CD8-positive, alpha-beta memory T cell (primary cell): ENCODE measurements around the gene CHCHD6. TPM values are rescaled to one million over a fixed set of nuclear protein-coding genes. Genes with fewer than 3 reads are reported as not detected.
A peak's percentile ranks its signal among the peaks of the same experiment; 100 is the strongest.

Source experiments
- CTCF ChIA-PET: fragments of 350-600 bp; sonication (Branson Sonifier 250); formaldehyde crosslinking; loops from one replicate; lab custom pipeline; 2021; ENCODE audit warnings: antibody characterized with exemption; lab: Charles Lee
- POLR2A ChIA-PET: fragments of 350-600 bp; sonication (Branson Sonifier 250); formaldehyde crosslinking; loops from one replicate; lab custom pipeline; 2021; ENCODE audit warnings: antibody characterized with exemption; lab: Charles Lee
- DNase-seq, 5 donors: peaks; one replicate each; pipeline versions ENCODE4 v3.0.0 to v3.0.0-alpha.2; 2020 to 2022; ENCODE audit warnings: mixed read lengths in 1 of 5
- H3K27ac ChIP-seq: one replicate; pipeline ENCODE4 v1.7.0; 2013; ENCODE audit warnings: low read depth, mild to moderate bottlenecking, low read length, moderate library complexity
- H3K27me3 ChIP-seq: 2 replicates; pipeline ENCODE4 v1.7.0; 2013; ENCODE audit warnings: low read length, mild to moderate bottlenecking; ENCODE audit not compliant: insufficient read depth, poor library complexity, severe bottlenecking
- H3K36me3 ChIP-seq: 2 replicates; pipeline ENCODE4 v1.7.0; 2013; ENCODE audit warnings: mild to moderate bottlenecking, low read length, moderate library complexity; ENCODE audit not compliant: insufficient read depth
- H3K4me1 ChIP-seq: 2 replicates; pipeline ENCODE4 v1.7.0; 2013; ENCODE audit warnings: mild to moderate bottlenecking, low read length, moderate library complexity; ENCODE audit not compliant: insufficient read depth
- H3K4me3 ChIP-seq: 2 replicates; pipeline ENCODE4 v1.7.0; 2013; ENCODE audit warnings: mild to moderate bottlenecking, low read length
- H3K9me3 ChIP-seq: 2 replicates; pipeline ENCODE4 v1.7.0; 2013; ENCODE audit warnings: mild to moderate bottlenecking, low read length
- H3K27ac Mint-ChIP-seq, 8 donors: one replicate each; pipeline ENCODE4 v1.8.0; 2020 to 2021; ENCODE audit warnings: mixed read lengths in 8 of 8, mild to moderate bottlenecking in 6 of 8, inconsistent platforms in 3 of 8, moderate library complexity in 3 of 8
- H3K27me3 Mint-ChIP-seq, 2 donors: one replicate each; pipeline ENCODE4 v1.8.0; 2020 to 2021; ENCODE audit warnings: mixed read lengths in 2 of 2, mild to moderate bottlenecking in 1 of 2, moderate library complexity in 1 of 2
- H3K36me3 Mint-ChIP-seq, 3 donors: one replicate each; pipeline ENCODE4 v1.8.0; 2020 to 2021; ENCODE audit warnings: mixed read lengths in 3 of 3, inconsistent platforms in 1 of 3, mild to moderate bottlenecking in 1 of 3
- H3K4me1 Mint-ChIP-seq, 3 donors: one replicate each; pipeline ENCODE4 v1.8.0; 2020 to 2021; ENCODE audit warnings: mixed read lengths in 3 of 3, inconsistent platforms in 1 of 3, mild to moderate bottlenecking in 1 of 3
- H3K4me3 Mint-ChIP-seq, 7 donors: one replicate each; pipeline ENCODE4 v1.8.0; 2020 to 2021; ENCODE audit warnings: mixed read lengths in 7 of 7, mild to moderate bottlenecking in 6 of 7, moderate library complexity in 4 of 7, inconsistent platforms in 2 of 7
- H3K9me3 Mint-ChIP-seq, 5 donors: one replicate each; pipeline ENCODE4 v1.8.0; 2020 to 2022; ENCODE audit warnings: mixed read lengths in 5 of 5, mild to moderate bottlenecking in 3 of 5, moderate library complexity in 2 of 5, inconsistent platforms in 1 of 5
- polyA plus RNA-seq: library from polyadenylated mRNA; unstranded; fragments of 300-500 nt; fragmentation: Illumina TruSeq; gene quantifications from one replicate; pipeline ENCODE4 v1.2.3, GENCODE V29; 2021
- total RNA-seq, 2 experiments: library from RNA; stranded (reverse); gene quantifications; one replicate each; pipeline ENCODE4 v1.2.3, GENCODE V29; 2021

Gene CHCHD6
- total and polyA plus RNA-seq, 3 experiments from 2014 or later = 12.0 to 16.7 (median 15.0) TPM

DNA sequence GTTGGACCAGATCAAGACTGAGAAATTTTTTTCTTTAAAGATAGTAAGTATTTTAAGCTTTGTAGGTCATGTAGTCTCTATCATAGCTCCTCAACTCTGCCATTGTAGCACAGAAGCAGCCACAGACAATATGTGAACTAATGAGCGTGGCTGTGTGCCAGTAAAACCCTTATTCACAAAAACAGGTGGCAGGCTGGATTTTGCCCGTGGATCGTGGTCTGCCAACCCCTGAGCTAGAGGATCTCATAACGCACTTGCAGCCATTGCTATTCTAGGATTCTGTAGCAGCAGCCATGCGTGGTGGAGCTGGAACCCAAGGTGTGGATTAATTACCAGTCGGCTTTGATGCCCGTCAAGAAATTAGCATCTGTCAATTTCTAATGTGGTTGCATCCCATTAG lies 210.2 kb downstream of the CHCHD6 start:
- no peak for DNase-seq
- Histone ChIP-seq H3K36me3 (no peaks in the 10 kb centered on the region), H3K4me3 (no peak overlapping the region), H3K4me1 (peaks cover 27% of the 10 kb centered on the region), H3K27ac (no peak overlapping the region), H3K27me3 (no peaks in the 10 kb centered on the region), H3K9me3 (no peaks in the 10 kb centered on the region)
- Mint-ChIP-seq H3K27me3 (peaks cover 0 to 2% of the 10 kb centered on the region in 2 donors), H3K4me3 (peak overlapping the region in 1 of 7 donors; percentile 44), H3K36me3 (peaks cover 6 to 11% (median 10%) of the 10 kb centered on the region in 3 donors), H3K9me3 (no peaks in the 10 kb centered on the region), H3K4me1 (peaks cover 35 to 42% (median 36%) of the 10 kb centered on the region in 3 donors), H3K27ac (no peak overlapping the region)
- ChIA-PET POLR2A (no interaction called here), CTCF (no interaction called here)

DNA sequence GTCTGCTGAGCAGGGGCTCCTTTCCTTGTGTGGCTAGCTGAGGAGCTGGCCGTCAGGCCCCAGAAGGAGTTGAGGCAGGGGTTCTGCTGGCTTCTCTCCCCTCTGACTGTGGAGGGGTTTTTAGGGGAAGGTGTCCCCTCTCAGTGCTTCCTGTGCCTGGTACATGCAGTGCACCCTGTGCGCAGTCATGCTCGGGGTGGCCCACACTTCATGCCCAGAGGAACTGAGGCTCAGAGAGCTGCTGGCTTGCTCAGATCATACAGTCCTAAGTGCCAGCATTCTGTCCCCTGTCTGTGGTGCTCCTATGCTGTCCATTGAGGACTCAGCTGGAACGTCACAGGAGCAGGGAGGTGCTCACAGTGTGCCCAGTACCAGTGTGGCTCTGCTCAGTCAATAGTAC lies 211.0 kb downstream of the CHCHD6 start:
- CTCF ChIA-PET = no interaction called here
- peaks cover 27% of the 10 kb centered on the region for H3K4me1 ChIP-seq
- no peak overlapping the region for H3K27ac ChIP-seq
- no peak for DNase-seq
- POLR2A ChIA-PET = no interaction called here
- H3K4me3 ChIP-seq = no peak overlapping the region
- no peaks in the 10 kb centered on the region for H3K9me3 ChIP-seq
- H3K27me3 ChIP-seq = no peaks in the 10 kb centered on the region
- H3K4me1 Mint-ChIP-seq = peaks cover 28 to 37% (median 31%) of the 10 kb centered on the region in 3 donors
- H3K36me3 Mint-ChIP-seq = peaks cover 7 to 13% (median 8%) of the 10 kb centered on the region in 3 donors
- H3K27me3 Mint-ChIP-seq = peaks cover 0 to 2% of the 10 kb centered on the region in 2 donors
- H3K36me3 ChIP-seq = no peaks in the 10 kb centered on the region
- peaks cover 0 to 5% (median 1%) of the 10 kb centered on the region in 5 donors for H3K9me3 Mint-ChIP-seq
- no peak overlapping the region for H3K4me3 Mint-ChIP-seq
- H3K27ac Mint-ChIP-seq = no peak overlapping the region

DNA sequence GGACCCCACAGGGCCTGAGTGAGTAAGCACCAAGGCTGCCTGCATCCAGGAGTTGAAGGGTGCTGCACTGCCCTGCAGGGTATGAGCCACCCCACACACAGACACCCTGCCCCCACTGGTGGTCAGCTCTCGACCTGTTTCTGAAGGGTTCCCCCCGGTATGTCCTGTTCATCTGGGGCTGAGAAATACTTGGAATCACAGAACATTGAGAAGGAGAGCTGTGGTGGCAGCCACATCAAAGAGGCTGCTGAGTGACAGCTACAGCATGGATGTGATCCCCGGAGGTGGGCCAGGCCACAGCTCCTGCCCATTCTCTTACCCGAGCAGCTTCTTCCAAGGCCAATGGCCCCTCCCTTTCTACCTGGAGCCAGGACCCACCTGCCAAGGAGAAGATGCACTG lies 212.5 kb downstream of the CHCHD6 start:
- CTCF ChIA-PET = no interaction called here
- no peak overlapping the region for H3K4me3 Mint-ChIP-seq
- Histone ChIP-seq H3K9me3 (no peaks in the 10 kb centered on the region), H3K27me3 (no peaks in the 10 kb centered on the region), H3K4me1 (peaks cover 15% of the 10 kb centered on the region), H3K36me3 (no peaks in the 10 kb centered on the region), H3K4me3 (no peak overlapping the region), H3K27ac (no peak overlapping the region)
- H3K36me3 Mint-ChIP-seq = peaks cover 10 to 22% (median 11%) of the 10 kb centered on the region in 3 donors
- POLR2A ChIA-PET = no interaction called here
- no peak for DNase-seq
- H3K27me3 Mint-ChIP-seq = peaks cover 0 to 2% of the 10 kb centered on the region in 2 donors
- H3K4me1 Mint-ChIP-seq = peaks cover 14 to 23% (median 17%) of the 10 kb centered on the region in 3 donors
- peaks cover 0 to 8% (median 5%) of the 10 kb centered on the region in 5 donors for H3K9me3 Mint-ChIP-seq
- H3K27ac Mint-ChIP-seq = no peak overlapping the region

DNA sequence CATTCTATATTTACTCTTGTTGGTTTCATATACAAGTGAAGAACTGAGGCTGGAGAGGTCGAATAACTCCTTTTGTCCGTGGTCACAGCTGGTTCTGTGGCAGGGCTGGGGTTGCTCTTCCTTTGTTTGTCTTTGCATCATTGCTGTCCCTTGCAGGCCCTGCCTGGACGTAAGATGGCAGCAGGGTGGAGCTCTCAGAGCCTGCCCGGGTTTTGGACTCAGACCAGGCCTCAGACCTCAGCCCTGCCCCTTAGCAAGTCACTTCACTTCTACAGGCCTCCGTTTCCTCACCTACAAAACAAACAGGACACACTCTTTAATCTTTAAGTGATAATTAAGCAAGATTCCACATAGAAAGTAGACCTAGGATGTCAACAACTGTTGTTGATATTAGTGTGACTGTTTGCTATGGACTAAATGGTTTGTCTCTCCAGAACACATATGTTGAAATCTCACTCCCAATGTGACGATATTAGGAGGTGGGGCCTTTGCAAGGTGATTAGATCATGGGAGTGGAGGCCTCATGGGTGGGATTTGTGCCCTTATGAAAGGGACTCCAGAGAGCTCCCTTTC lies 213.3 kb downstream of the CHCHD6 start:
- Mint-ChIP-seq H3K36me3 (peaks cover 10 to 22% (median 11%) of the 10 kb centered on the region in 3 donors), H3K27me3 (no peaks in the 10 kb centered on the region), H3K4me3 (no peak overlapping the region), H3K27ac (peak overlapping the region in 1 of 8 donors; percentile 12), H3K4me1 (peaks cover 6 to 15% (median 9%) of the 10 kb centered on the region in 3 donors), H3K9me3 (peaks cover 0 to 8% (median 5%) of the 10 kb centered on the region in 5 donors)
- Histone ChIP-seq H3K27me3 (no peaks in the 10 kb centered on the region), H3K4me1 (peaks cover 7% of the 10 kb centered on the region), H3K9me3 (no peaks in the 10 kb centered on the region), H3K27ac (no peak overlapping the region), H3K4me3 (no peak overlapping the region), H3K36me3 (no peaks in the 10 kb centered on the region)
- no peak for DNase-seq
- CTCF ChIA-PET = no interaction called here
- POLR2A ChIA-PET = no interaction called here

DNA sequence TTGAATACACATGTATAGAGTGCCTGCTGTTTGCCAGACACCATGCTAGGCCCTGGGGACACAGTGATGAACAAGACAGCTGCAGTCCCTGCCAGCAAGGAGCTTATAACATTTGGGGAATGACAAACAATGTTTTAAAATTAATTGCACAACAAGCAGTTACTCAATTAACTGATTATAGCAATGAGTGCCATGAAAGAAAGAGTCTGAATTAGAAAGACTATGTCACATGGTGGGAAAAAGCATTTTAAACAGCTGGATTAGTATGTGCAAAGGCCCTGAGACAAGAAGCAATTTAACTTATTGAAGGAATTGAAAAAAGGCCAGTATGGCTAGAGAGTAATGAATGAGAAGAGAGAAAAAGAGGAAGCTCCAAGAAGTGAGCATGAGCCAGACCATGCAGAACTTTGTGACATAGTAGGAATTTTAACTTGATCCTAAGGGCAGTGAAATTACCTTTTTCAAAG lies 214.3 kb downstream of the CHCHD6 start:
- Histone ChIP-seq H3K36me3 (no peaks in the 10 kb centered on the region), H3K27ac (no peak overlapping the region), H3K9me3 (no peaks in the 10 kb centered on the region), H3K4me1 (no peaks in the 10 kb centered on the region), H3K4me3 (no peak overlapping the region), H3K27me3 (no peaks in the 10 kb centered on the region)
- DNase-seq = no peak
- H3K36me3 Mint-ChIP-seq = peaks cover 11 to 22% (median 13%) of the 10 kb centered on the region in 3 donors
- H3K27ac Mint-ChIP-seq = no peak overlapping the region
- no peaks in the 10 kb centered on the region for H3K27me3 Mint-ChIP-seq
- H3K9me3 Mint-ChIP-seq = peaks cover 0 to 8% (median 5%) of the 10 kb centered on the region in 5 donors
- ChIA-PET CTCF (no interaction called here), POLR2A (no interaction called here)
- H3K4me3 Mint-ChIP-seq = no peak overlapping the region
- H3K4me1 Mint-ChIP-seq = peaks cover 0 to 8% (median 4%) of the 10 kb centered on the region in 3 donors

DNA sequence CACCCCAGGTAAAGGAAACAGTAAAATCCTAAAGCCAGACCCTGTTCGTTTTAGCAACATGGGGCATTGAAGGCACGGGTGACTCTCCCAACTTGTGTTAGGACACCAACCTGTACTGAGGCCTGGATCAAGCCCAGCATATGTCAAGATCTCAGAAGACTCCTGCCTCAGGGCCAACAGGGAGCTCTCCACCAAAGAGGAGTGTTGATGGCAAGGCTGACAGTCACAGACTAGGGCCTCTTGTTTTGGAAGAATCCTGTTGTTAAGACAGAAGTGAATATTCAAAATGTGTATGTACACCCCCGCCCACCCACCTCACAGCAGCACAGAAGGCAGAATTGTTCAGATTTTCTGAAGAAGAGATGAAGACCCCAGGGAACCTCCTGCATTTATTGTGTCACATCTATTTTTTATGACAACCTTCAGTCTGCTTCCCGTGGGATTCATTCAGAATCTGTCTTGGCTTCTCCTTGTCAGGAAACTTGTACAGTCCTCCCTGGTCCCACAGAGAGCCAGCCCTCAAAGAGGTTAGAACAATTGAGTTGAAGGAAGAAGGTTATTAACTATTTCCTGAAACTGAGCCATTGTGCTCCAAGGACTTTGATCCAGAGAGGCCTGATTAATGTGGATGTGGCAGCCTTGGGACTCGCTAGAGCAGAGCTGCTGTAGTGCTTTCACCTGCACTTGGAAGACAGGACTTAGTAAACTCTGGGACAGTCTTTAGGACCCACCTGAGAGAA lies 217.2 kb downstream of the CHCHD6 start:
- no peaks in the 10 kb centered on the region for H3K27me3 Mint-ChIP-seq
- H3K36me3 Mint-ChIP-seq = peaks cover 7 to 22% (median 10%) of the 10 kb centered on the region in 3 donors
- H3K27ac Mint-ChIP-seq = no peak overlapping the region
- H3K4me3 Mint-ChIP-seq = no peak overlapping the region
- Histone ChIP-seq H3K9me3 (no peaks in the 10 kb centered on the region), H3K36me3 (no peaks in the 10 kb centered on the region), H3K4me1 (no peaks in the 10 kb centered on the region), H3K27me3 (no peaks in the 10 kb centered on the region), H3K27ac (no peak overlapping the region), H3K4me3 (no peak overlapping the region)
- H3K4me1 Mint-ChIP-seq = peaks cover 5 to 10% (median 8%) of the 10 kb centered on the region in 3 donors
- POLR2A ChIA-PET = no interaction called here
- DNase-seq = no peak
- CTCF ChIA-PET = no interaction called here
- H3K9me3 Mint-ChIP-seq = peaks cover 0 to 8% (median 5%) of the 10 kb centered on the region in 5 donors

DNA sequence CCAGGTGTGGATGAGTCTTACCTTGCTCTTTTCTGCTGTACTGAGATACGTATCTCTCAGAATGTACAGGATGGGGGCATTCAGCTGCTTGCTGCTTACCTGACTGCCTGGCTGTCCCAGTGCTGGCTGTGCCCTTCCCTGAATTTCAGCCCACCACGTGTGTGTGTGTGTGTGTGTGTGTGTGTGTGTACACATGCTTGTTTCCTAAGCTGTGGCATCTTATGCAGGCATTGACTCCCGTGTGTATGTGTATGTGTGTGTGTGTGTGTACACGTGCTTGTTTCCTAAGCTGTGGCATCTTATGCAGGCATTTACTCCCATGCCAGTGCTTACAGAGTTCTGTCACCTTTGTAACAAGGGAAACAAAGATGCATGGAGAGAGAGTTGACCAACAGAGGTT lies 218.4 kb downstream of the CHCHD6 start:
- peaks cover 5 to 10% (median 8%) of the 10 kb centered on the region in 3 donors for H3K4me1 Mint-ChIP-seq
- H3K4me3 ChIP-seq = no peak overlapping the region
- no peaks in the 10 kb centered on the region for H3K27me3 ChIP-seq
- POLR2A ChIA-PET = no interaction called here
- no peak overlapping the region for H3K27ac ChIP-seq
- no peak overlapping the region for H3K4me3 Mint-ChIP-seq
- no peaks in the 10 kb centered on the region for H3K36me3 ChIP-seq
- DNase-seq = no peak
- H3K36me3 Mint-ChIP-seq = peaks cover 5 to 22% (median 10%) of the 10 kb centered on the region in 3 donors
- H3K4me1 ChIP-seq = no peaks in the 10 kb centered on the region
- H3K9me3 Mint-ChIP-seq = peaks cover 0 to 8% (median 5%) of the 10 kb centered on the region in 5 donors
- no peaks in the 10 kb centered on the region for H3K9me3 ChIP-seq
- no peak overlapping the region for H3K27ac Mint-ChIP-seq
- H3K27me3 Mint-ChIP-seq = no peaks in the 10 kb centered on the region
- CTCF ChIA-PET = no interaction called here

DNA sequence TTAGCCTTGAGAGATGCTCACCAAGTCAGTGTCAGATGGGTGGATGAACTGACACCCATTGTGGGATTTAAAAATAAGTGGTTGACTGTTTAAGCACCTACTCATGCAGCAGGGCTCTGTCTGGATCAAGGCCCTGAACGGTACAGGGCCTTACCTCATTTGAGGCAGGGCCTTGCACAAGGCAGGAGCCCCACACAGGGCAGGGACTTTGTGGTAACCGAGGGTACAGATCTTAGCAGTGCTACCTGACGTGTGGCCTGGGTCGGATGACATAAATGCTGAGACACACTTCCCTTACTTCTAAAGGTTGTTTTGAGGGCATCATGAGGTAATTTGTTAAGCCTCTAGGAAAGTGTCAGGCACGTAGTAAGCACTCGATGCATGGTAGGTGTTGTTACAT lies 219.4 kb downstream of the CHCHD6 start:
- CTCF ChIA-PET = no interaction called here
- H3K9me3 ChIP-seq = no peaks in the 10 kb centered on the region
- Mint-ChIP-seq H3K9me3 (peaks cover 0 to 8% (median 5%) of the 10 kb centered on the region in 5 donors), H3K36me3 (peaks cover 5 to 20% (median 10%) of the 10 kb centered on the region in 3 donors), H3K27ac (peak overlapping the region in 1 of 8 donors; percentile 60), H3K27me3 (no peaks in the 10 kb centered on the region), H3K4me1 (peaks cover 5 to 10% (median 8%) of the 10 kb centered on the region in 3 donors), H3K4me3 (no peak overlapping the region)
- POLR2A ChIA-PET = no interaction called here
- no peaks in the 10 kb centered on the region for H3K4me1 ChIP-seq
- no peaks in the 10 kb centered on the region for H3K27me3 ChIP-seq
- H3K27ac ChIP-seq = no peak overlapping the region
- no peak overlapping the region for H3K4me3 ChIP-seq
- DNase-seq = no peak
- H3K36me3 ChIP-seq = no peaks in the 10 kb centered on the region
